Endothelial cell of umbilical vein (primary cell): ENCODE data around the gene AMOT. TPM values are rescaled to one million over a fixed set of nuclear protein-coding genes. Genes with fewer than 3 reads are reported as not detected.

Experiments used
- BruUV-seq: library from RNA; stranded (reverse); fragments of 400-500 nt; replicated peaks from 2 replicates; lab custom pipeline; 2021; lab: Mats Ljungman, UMichigan
- CTCF ChIA-PET: fragments of 300-600, 350-600 bp; sonication (Branson Sonifier 250); formaldehyde crosslinking; loops from one replicate; lab custom pipeline; 2021; ENCODE audit warnings: antibody characterized with exemption, inconsistent platforms; lab: Charles Lee
- POLR2A ChIA-PET: fragments of 300-600, 350-600 bp; sonication (Branson Sonifier 250); formaldehyde crosslinking; loops from one replicate; lab custom pipeline; 2021; ENCODE audit warnings: antibody characterized with exemption, inconsistent platforms; lab: Charles Lee
- DNase-seq: peaks from one replicate; pipeline ENCODE4 v3.0.0-alpha.2; 2011; ENCODE audit warnings: low read depth, low spot score
- FAIRE-seq: peaks from 2 replicates; lab custom pipeline; 2011; peaks lifted over from hg19 to GRCh38; lab: Jason Lieb, UNC
- H2AFZ ChIP-seq: 2 replicates; pipeline ENCODE4 v1.6.0; 2012; ENCODE audit warnings: low read depth, low read length, control low read depth, inconsistent platforms
- H3K27ac ChIP-seq: 2 replicates; pipeline ENCODE4 v1.5.1; 2011; ENCODE audit warnings: low read depth, mild to moderate bottlenecking, control low read depth, low read length, moderate library complexity; ENCODE audit not compliant: insufficient read depth
- H3K27me3 ChIP-seq, 2 experiments: 2 replicates each; pipeline versions ENCODE4 v1.6.0 to v1.6.1; 2011; ENCODE audit warnings: low read length in 2 of 2, mixed read lengths in 1 of 2; ENCODE audit not compliant: control insufficient read depth in 2 of 2, insufficient read depth in 2 of 2
- H3K36me3 ChIP-seq, 2 experiments: 2 replicates in 1 of 2; 3 replicates in 1 of 2; pipeline ENCODE4 v1.5.1; 2011; ENCODE audit warnings: low read length in 2 of 2, mild to moderate bottlenecking in 1 of 2, moderate library complexity in 1 of 2; ENCODE audit not compliant: control insufficient read depth in 2 of 2, insufficient read depth in 2 of 2; ENCODE audit errors: extremely low read depth in 1 of 2
- H3K4me1 ChIP-seq: 3 replicates; pipeline ENCODE4 v1.5.1; 2011; ENCODE audit warnings: mild to moderate bottlenecking, low read length; ENCODE audit not compliant: control insufficient read depth, insufficient read depth; ENCODE audit errors: extremely low read depth
- H3K4me2 ChIP-seq: 2 replicates; pipeline ENCODE4 v1.6.1; 2011; ENCODE audit warnings: low read length, control low read depth, mixed read lengths; ENCODE audit not compliant: insufficient read depth
- H3K4me3 ChIP-seq, 3 experiments: fragments of 200-600 bp in 1 of 3; sonication (generic), shearing (Covaris generic) in 1 of 3; replicated peaks in 1 of 3; 2 replicates each; pipeline ENCODE4 v1.5.1; 2011 to 2016; ENCODE audit warnings: control low read depth in 3 of 3, low read length in 3 of 3, mild to moderate bottlenecking in 2 of 3, inconsistent platforms in 1 of 3, low read depth in 1 of 3, moderate library complexity in 1 of 3; ENCODE audit not compliant: insufficient read depth in 1 of 3
- H3K79me2 ChIP-seq: 2 replicates; pipeline ENCODE4 v1.6.0; 2012; ENCODE audit warnings: low read length, inconsistent platforms; ENCODE audit not compliant: control insufficient read depth, insufficient read depth
- H3K9ac ChIP-seq: replicated peaks from 2 replicates; pipeline ENCODE3; 2011; ENCODE audit warnings: low read length, control low read depth; ENCODE audit not compliant: insufficient read depth; ENCODE audit errors: extremely low read depth
- H3K9me1 ChIP-seq: replicated peaks from 3 replicates; pipeline ENCODE4 v1.6.0; 2011; ENCODE audit warnings: mild to moderate bottlenecking, low read length; ENCODE audit not compliant: control insufficient read depth, insufficient read depth; ENCODE audit errors: extremely low read depth
- H3K9me3 ChIP-seq: replicated peaks from 2 replicates; pipeline ENCODE4 v1.5.1; 2012; ENCODE audit warnings: low read length, inconsistent platforms; ENCODE audit not compliant: control insufficient read depth, insufficient read depth
- H4K20me1 ChIP-seq: replicated peaks from 2 replicates; pipeline ENCODE3; 2011; ENCODE audit warnings: mild to moderate bottlenecking, low read length; ENCODE audit not compliant: control insufficient read depth, insufficient read depth; ENCODE audit errors: extremely low read depth
- EZH2 ChIP-seq: IDR thresholded peaks from 2 replicates; pipeline ENCODE4 v1.6.1; 2012; ENCODE audit warnings: borderline replicate concordance, low read depth, mild to moderate bottlenecking, moderate library complexity, low read length, inconsistent platforms; ENCODE audit not compliant: severe bottlenecking
- FOS ChIP-seq: IDR thresholded peaks from 2 replicates; pipeline ENCODE4 v1.6.1; 2011; ENCODE audit warnings: mild to moderate bottlenecking, low read length, moderate library complexity, borderline replicate concordance; ENCODE audit not compliant: insufficient read depth
- GATA2 ChIP-seq: IDR thresholded peaks from 2 replicates; pipeline ENCODE4 v1.7.0; 2011; ENCODE audit warnings: low read depth, mild to moderate bottlenecking, moderate library complexity, mixed read lengths, low read length; ENCODE audit not compliant: insufficient read length, insufficient read depth
- JUN ChIP-seq: IDR thresholded peaks from 2 replicates; pipeline ENCODE4 v1.6.1; 2011; ENCODE audit warnings: borderline replicate concordance, low read depth; ENCODE audit not compliant: insufficient read length, insufficient read depth
- MAX ChIP-seq: IDR thresholded peaks from 2 replicates; pipeline ENCODE4 v1.6.1; 2011; ENCODE audit not compliant: insufficient read depth, insufficient read length
- MYC ChIP-seq: IDR thresholded peaks from one replicate; pipeline ENCODE4 v1.6.1; 2011; ENCODE audit warnings: mild to moderate bottlenecking, low read depth, low read length
- POLR2A ChIP-seq: IDR thresholded peaks from 2 replicates; pipeline ENCODE4 v1.6.1; 2012; ENCODE audit warnings: low read depth, mild to moderate bottlenecking, control low read depth, low read length
- POLR2AphosphoS5 ChIP-seq: IDR thresholded peaks from 2 replicates; pipeline ENCODE4 v1.6.1; 2012; ENCODE audit warnings: low read depth, mild to moderate bottlenecking, control low read depth, low read length, moderate library complexity; ENCODE audit not compliant: insufficient read depth
- dilution Hi-C: fragments of 300-500 bp; cut with MboI; formaldehyde crosslinking; loops from one replicate; pipeline ENCODE4 v1.15.0; 2019; ENCODE audit warnings: low sequenced_read_pairs; ENCODE audit not compliant: extremely low pct_ligation_motif_present
- intact Hi-C: fragments of 100-400 bp; cut with micrococcal nuclease; formaldehyde crosslinking; loops from one replicate; pipeline ENCODE4 v1.10.0; 2022
- polyA plus RNA-seq, 4 experiments: library from polyadenylated mRNA; depleted of rRNA in 3 of 4; stranded (reverse) in 3 of 4; unstranded in 1 of 4; fragments of >200 nt; gene quantifications; 2 replicates each; pipeline versions ENCODE4 v1.2.1 to v1.2.3, GENCODE V29; 2011 to 2012; ENCODE audit warnings: missing spikeins in 1 of 4
- total RNA-seq: library from RNA; stranded (reverse); gene quantifications from 2 replicates; pipeline ENCODE4 v1.2.3, GENCODE V29; 2021
- TF ChIP-seq, protein P1 (sequence below), 2 donors: IDR thresholded peaks; 1 replicate in 1 of 2; 2 replicates in 1 of 2; pipeline ENCODE4 v1.5.1; 2011; ENCODE audit warnings: low read length in 2 of 2, mild to moderate bottlenecking in 2 of 2, moderate library complexity in 2 of 2, control low read depth in 1 of 2, inconsistent platforms in 1 of 2, low read depth in 1 of 2; ENCODE audit not compliant: insufficient read depth in 1 of 2; ENCODE audit errors: extremely low read depth in 1 of 2

AMOT gene
- total and polyA plus RNA-seq, 2 donors (not counting 3 experiments of a cell fraction or from before 2014, with no cell fraction given), result 0.68 to 3.5 TPM

DNA sequence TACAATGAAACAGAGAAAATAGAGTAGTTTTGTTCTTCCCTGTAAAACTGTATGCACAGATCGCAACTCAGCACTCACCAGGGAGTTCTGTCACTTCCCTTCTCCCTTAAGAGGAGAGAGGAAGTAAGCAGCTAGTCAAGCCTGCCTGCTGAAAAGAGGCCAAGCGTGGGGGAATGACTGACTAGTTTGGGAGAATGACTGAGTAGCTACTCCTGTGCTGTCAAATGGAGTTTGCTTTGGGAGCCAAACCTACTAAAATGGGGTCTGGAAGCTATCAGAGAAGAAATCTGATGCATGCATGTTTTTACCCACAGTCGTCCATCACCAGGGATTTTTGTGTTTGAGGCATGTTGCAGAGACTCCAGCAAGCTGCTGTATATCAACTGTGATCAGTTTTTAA is 106.3 kb downstream of the AMOT start:
- CTCF ChIA-PET, result no interaction called here
- FAIRE-seq, result no peak
- no peak for DNase-seq
- TF ChIP-seq GATA2 (no peak), POLR2A (no peak), EZH2 (no peak), MYC (no peak), POLR2AphosphoS5 (no peak), JUN (no peak), MAX (no peak), FOS (no peak)
- TF ChIP-seq, protein P1, sequence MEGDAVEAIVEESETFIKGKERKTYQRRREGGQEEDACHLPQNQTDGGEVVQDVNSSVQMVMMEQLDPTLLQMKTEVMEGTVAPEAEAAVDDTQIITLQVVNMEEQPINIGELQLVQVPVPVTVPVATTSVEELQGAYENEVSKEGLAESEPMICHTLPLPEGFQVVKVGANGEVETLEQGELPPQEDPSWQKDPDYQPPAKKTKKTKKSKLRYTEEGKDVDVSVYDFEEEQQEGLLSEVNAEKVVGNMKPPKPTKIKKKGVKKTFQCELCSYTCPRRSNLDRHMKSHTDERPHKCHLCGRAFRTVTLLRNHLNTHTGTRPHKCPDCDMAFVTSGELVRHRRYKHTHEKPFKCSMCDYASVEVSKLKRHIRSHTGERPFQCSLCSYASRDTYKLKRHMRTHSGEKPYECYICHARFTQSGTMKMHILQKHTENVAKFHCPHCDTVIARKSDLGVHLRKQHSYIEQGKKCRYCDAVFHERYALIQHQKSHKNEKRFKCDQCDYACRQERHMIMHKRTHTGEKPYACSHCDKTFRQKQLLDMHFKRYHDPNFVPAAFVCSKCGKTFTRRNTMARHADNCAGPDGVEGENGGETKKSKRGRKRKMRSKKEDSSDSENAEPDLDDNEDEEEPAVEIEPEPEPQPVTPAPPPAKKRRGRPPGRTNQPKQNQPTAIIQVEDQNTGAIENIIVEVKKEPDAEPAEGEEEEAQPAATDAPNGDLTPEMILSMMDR (IDR thresholded peaks at IDR 0.05; ENCODE audit: extremely low read depth in 1 of 2, insufficient read depth in 1 of 2, low read depth in 1 of 2, low read length in 2 of 2), result no peak
- H3K36me3 ChIP-seq, result no peaks in the 10 kb centered on the region
- no peak overlapping the region for H3K4me3 ChIP-seq
- H3K79me2 ChIP-seq, result no peaks in the 10 kb centered on the region
- no peak overlapping the region for H3K4me2 ChIP-seq
- BruUV-seq, result no TSS peak
- H2AFZ ChIP-seq, result no peak overlapping the region
- H3K9ac ChIP-seq, result no peak overlapping the region
- POLR2A ChIA-PET, result no interaction called here
- no peaks in the 10 kb centered on the region for H3K4me1 ChIP-seq
- H4K20me1 ChIP-seq, result no peaks in the 10 kb centered on the region
- no peaks in the 10 kb centered on the region for H3K27me3 ChIP-seq
- intact Hi-C loops (no loop called here), dilution Hi-C loops (no loop called here)
- no peaks in the 10 kb centered on the region for H3K9me3 ChIP-seq
- H3K9me1 ChIP-seq, result no peaks in the 10 kb centered on the region
- H3K27ac ChIP-seq, result no peak overlapping the region
